GM12864 (cell line): Measurements from ENCODE around the gene RNF11.

Source experiments
- DNase-seq: peaks from one replicate; pipeline ENCODE4 v3.0.0-alpha.2; 2011; ENCODE audit warnings: low read depth
- H3K4me3 ChIP-seq: 2 replicates; pipeline ENCODE4 v1.5.1; 2011; ENCODE audit warnings: mild to moderate bottlenecking, low read depth, low read length, control low read depth
- TF ChIP-seq, protein P1 (sequence below): IDR thresholded peaks from 2 replicates; pipeline ENCODE4 v1.5.1; 2011; ENCODE audit warnings: low read depth, mild to moderate bottlenecking, moderate library complexity, low read length, control low read depth, inconsistent platforms; ENCODE audit errors: missing control alignments

RNF11 gene

GRCh38 chr1:51252366-51252765, 16.3 kb downstream of the RNF11 start:
- no peak overlapping the region for H3K4me3 ChIP-seq
- no peak for DNase-seq
- TF ChIP-seq, protein P1, sequence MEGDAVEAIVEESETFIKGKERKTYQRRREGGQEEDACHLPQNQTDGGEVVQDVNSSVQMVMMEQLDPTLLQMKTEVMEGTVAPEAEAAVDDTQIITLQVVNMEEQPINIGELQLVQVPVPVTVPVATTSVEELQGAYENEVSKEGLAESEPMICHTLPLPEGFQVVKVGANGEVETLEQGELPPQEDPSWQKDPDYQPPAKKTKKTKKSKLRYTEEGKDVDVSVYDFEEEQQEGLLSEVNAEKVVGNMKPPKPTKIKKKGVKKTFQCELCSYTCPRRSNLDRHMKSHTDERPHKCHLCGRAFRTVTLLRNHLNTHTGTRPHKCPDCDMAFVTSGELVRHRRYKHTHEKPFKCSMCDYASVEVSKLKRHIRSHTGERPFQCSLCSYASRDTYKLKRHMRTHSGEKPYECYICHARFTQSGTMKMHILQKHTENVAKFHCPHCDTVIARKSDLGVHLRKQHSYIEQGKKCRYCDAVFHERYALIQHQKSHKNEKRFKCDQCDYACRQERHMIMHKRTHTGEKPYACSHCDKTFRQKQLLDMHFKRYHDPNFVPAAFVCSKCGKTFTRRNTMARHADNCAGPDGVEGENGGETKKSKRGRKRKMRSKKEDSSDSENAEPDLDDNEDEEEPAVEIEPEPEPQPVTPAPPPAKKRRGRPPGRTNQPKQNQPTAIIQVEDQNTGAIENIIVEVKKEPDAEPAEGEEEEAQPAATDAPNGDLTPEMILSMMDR: no peak

GRCh38 chr1:51253691-51254090, 17.6 kb downstream of the RNF11 start:
- TF ChIP-seq, protein P1: no peak
- no peak for DNase-seq

DNA sequence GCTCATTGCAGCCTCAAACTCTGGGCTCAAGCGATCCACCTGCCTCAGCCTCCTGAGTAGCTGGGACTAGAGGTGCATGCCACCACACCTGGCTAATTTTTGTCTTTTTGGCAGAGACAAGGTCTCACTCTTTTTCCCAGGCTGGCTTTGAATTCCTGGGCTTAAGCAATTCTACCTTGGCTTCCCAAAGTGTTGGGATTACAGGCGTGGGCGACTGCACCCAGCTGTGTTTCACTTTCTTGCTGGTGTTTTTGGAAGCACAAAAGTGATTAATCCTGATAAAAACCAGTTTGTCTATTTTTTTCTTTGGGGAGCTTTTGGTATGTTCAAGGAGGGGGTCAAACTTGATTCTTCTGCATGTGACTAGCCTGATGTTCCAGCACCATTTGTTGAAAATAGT, 19.3 kb downstream of the RNF11 start:
- no peak overlapping the region for H3K4me3 ChIP-seq
- TF ChIP-seq, protein P1: no peak
- DNase-seq: no peak

More at GRCh38 chr1:51253691-51254090, 17.6 kb downstream of the RNF11 start:
- H3K4me3 ChIP-seq: no peak overlapping the region

- DNase-seq: no peak
- H3K4me3 ChIP-seq: no peak overlapping the region
- TF ChIP-seq, protein P1: no peak
Observed at GRCh38 chr1:51263147-51263877, 27.2 kb downstream of the RNF11 start.

DNA sequence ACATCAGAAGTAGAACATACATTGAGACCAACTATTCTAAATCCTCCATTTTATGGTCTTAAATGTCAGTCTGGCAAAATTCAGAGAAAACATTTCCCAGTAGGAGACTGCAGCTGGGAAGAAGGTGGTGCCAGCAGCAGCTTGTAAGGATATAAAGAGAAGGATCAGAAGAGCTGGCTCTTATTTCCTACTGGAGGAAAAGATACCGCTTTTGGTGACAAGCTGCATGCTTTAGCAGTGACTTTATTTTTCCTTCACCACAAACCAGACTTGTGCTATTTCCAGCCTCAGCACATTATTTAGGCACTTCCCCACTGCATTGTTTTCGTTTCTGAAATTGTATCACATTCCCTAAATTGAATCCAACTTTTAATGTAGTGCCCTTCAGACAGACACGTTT, 28.4 kb downstream of the RNF11 start:
- H3K4me3 ChIP-seq: no peak overlapping the region
- TF ChIP-seq, protein P1: no peak
- no peak for DNase-seq

- DNase-seq: no peak
Observed at GRCh38 chr1:51265618-51266017, 29.5 kb downstream of the RNF11 start.

DNA sequence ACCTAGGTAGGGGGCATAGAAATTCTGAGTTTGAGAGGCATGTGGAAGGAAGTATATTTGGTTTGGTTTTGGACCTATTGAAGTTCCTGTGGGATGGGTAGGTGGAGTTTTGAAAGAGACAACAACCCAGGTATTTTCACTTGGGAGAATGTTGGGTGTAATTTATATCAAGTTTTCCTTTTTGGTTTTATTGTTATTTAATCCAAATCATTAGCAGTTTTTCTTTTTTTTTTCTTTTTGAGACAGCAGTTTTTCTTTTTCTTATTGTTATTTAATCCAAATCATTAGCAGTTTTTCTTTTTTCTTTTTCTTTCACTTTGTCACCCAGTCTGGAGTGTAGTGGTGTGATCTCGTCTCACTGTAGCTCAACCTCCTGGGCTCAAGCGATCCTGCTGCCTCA, 30.1 kb downstream of the RNF11 start:
- no peak for DNase-seq
- TF ChIP-seq, protein P1: no peak

More at GRCh38 chr1:51265618-51266017, 29.5 kb downstream of the RNF11 start:
- no peak overlapping the region for H3K4me3 ChIP-seq
- TF ChIP-seq, protein P1: no peak

More for the DNA sequence above, 30.1 kb downstream of the RNF11 start:
- H3K4me3 ChIP-seq: no peak overlapping the region
